WTC11 (cell line): ENCODE results near the gene HSD3B7.

Experiments
- AFF4 ChIP-seq: sonication (generic); formaldehyde crosslinking; IDR thresholded peaks from 2 replicates; pipeline ENCODE4 v1.8.1; 2023; ENCODE audit warnings: mild to moderate bottlenecking, missing genetic modification reagents, borderline replicate concordance
- AR ChIP-seq: fragments of 250-450 bp; sonication (Bioruptor Pico); IDR thresholded peaks from 2 replicates; pipeline ENCODE4 v1.9.0; 2021; ENCODE audit warnings: mild to moderate bottlenecking
- ATF1 ChIP-seq: sonication (generic); formaldehyde crosslinking; IDR thresholded peaks from 2 replicates; pipeline ENCODE4 v1.8.1; 2023; ENCODE audit warnings: mild to moderate bottlenecking, moderate library complexity, missing genetic modification reagents
- CREB1 ChIP-seq: sonication (generic); formaldehyde crosslinking; IDR thresholded peaks from 2 replicates; pipeline ENCODE4 v1.8.0; 2023; ENCODE audit warnings: mild to moderate bottlenecking, missing genetic modification reagents
- CREM ChIP-seq: sonication (generic); formaldehyde crosslinking; IDR thresholded peaks from 2 replicates; pipeline ENCODE4 v1.8.1; 2022; ENCODE audit warnings: mild to moderate bottlenecking, missing genetic modification reagents, moderate library complexity
- CTCF ChIP-seq: fragments of 200-600 bp; IDR thresholded peaks from 2 replicates; pipeline ENCODE4 v1.8.0; 2022; ENCODE audit warnings: antibody characterized with exemption
- E2F4 ChIP-seq: sonication (generic); formaldehyde crosslinking; IDR thresholded peaks from 2 replicates; pipeline ENCODE4 v1.8.1; 2022; ENCODE audit warnings: low read depth, mild to moderate bottlenecking, moderate library complexity, missing genetic modification reagents, borderline replicate concordance
- MLX ChIP-seq: sonication (generic); formaldehyde crosslinking; IDR thresholded peaks from 2 replicates; pipeline ENCODE4 v1.8.1; 2023; ENCODE audit warnings: mild to moderate bottlenecking, missing genetic modification reagents, moderate library complexity
- NFE2L1 ChIP-seq: sonication (generic); formaldehyde crosslinking; IDR thresholded peaks from 2 replicates; pipeline ENCODE4 v1.8.1; 2023; ENCODE audit warnings: missing genetic modification reagents
- NFYB ChIP-seq: sonication (generic); formaldehyde crosslinking; conservative IDR thresholded peaks from 2 replicates; pipeline ENCODE4 v1.8.0; 2022; ENCODE audit warnings: low read depth, missing genetic modification reagents
- RELA ChIP-seq: sonication (generic); formaldehyde crosslinking; IDR thresholded peaks from 2 replicates; pipeline ENCODE4 v1.8.1; 2022; ENCODE audit warnings: missing genetic modification reagents, mild to moderate bottlenecking, borderline replicate concordance
- STAT6 ChIP-seq: sonication (generic); formaldehyde crosslinking; conservative IDR thresholded peaks from 2 replicates; pipeline ENCODE4 v1.8.1; 2023; ENCODE audit warnings: mild to moderate bottlenecking, low read depth, missing genetic modification reagents, moderate library complexity
- TEAD4 ChIP-seq: sonication (generic); formaldehyde crosslinking; IDR thresholded peaks from 2 replicates; pipeline ENCODE4 v1.8.0; 2022; ENCODE audit warnings: mild to moderate bottlenecking, missing genetic modification reagents
- ZNF121 ChIP-seq: sonication (generic); formaldehyde crosslinking; IDR thresholded peaks from 2 replicates; pipeline ENCODE4 v1.8.0; 2023; ENCODE audit warnings: missing genetic modification reagents

- TF ChIP-seq AFF4 (CRISPR knock-in tag): no peak
- no peak for TF ChIP-seq TEAD4
- no peak for TF ChIP-seq STAT6 (CRISPR knock-in tag)
- no peak for TF ChIP-seq CTCF
- no peak for TF ChIP-seq E2F4 (CRISPR knock-in tag)
- TF ChIP-seq CREB1 (CRISPR knock-in tag): no peak
- TF ChIP-seq ZNF121 (CRISPR knock-in tag): no peak
- no peak for TF ChIP-seq NFYB (CRISPR knock-in tag)
- no peak for TF ChIP-seq MLX (CRISPR knock-in tag)
- no peak for TF ChIP-seq NFE2L1 (CRISPR knock-in tag)
- TF ChIP-seq ATF1: no peak
- no peak for TF ChIP-seq RELA (CRISPR knock-in tag)
- TF ChIP-seq AR (CRISPR knock-in tag): no peak
- TF ChIP-seq CREM (CRISPR knock-in tag): no peak
Observed at GRCh38 chr16:30944352-30944751, 40.7 kb upstream of the HSD3B7 start.
